PC-3 (cell line): Measurements from ENCODE around the gene KXD1.
"Not testable (repeated sequence)": the region's sequence is repeated elsewhere in the genome, so short reads cannot be mapped to it uniquely, and the experiment has no call there.

Experiments
- EZH2 ChIP-seq: fragments of 300-600 bp; sonication (generic); IDR thresholded peaks from one replicate; pipeline ENCODE4 v1.6.1; 2017; ENCODE audit warnings: antibody characterized with exemption, mild to moderate bottlenecking, low read length; ENCODE audit not compliant: unreplicated experiment
- EZH2phosphoT487 ChIP-seq: fragments of 300-600 bp; sonication (generic); IDR thresholded peaks from 2 replicates; pipeline ENCODE4 v1.6.1; 2018; ENCODE audit warnings: mild to moderate bottlenecking, antibody characterized with exemption, low read length, borderline replicate concordance
- TF ChIP-seq, protein P1 (sequence below): fragments of 300-600 bp; sonication (generic); conservative IDR thresholded peaks from 2 replicates; pipeline ENCODE4 v1.5.1; 2017; ENCODE audit warnings: antibody characterized with exemption, low read depth, mild to moderate bottlenecking, low read length

DNA sequence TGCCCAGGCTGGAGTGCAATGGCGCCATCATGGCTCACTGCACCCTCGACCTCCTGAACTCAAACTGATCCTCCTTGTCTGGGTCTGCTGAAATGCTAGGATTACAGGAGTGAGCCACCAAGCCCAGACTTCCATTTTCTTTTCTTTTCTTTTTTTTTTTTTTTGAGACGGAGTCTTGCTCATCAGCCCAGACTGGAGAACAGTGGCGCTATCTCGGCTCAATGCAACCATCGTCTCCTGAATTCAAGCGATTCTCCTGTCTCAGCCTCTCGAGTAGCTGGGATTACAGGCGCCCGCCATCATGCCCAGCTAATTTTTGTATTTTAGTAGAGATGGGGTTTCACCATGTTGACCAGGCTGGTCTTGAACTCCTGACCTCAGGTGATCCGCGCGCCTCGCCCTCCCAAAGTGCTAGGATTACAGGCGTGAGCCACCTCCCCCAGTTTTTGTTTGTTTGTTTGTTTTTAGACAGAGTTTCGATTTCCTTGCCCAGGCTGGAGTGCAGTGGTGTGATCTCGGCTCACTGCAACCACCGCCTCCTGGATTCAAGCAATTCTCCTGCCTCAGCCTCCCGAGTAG, 34.7 kb upstream of the KXD1 start:
- TF ChIP-seq, protein P1, sequence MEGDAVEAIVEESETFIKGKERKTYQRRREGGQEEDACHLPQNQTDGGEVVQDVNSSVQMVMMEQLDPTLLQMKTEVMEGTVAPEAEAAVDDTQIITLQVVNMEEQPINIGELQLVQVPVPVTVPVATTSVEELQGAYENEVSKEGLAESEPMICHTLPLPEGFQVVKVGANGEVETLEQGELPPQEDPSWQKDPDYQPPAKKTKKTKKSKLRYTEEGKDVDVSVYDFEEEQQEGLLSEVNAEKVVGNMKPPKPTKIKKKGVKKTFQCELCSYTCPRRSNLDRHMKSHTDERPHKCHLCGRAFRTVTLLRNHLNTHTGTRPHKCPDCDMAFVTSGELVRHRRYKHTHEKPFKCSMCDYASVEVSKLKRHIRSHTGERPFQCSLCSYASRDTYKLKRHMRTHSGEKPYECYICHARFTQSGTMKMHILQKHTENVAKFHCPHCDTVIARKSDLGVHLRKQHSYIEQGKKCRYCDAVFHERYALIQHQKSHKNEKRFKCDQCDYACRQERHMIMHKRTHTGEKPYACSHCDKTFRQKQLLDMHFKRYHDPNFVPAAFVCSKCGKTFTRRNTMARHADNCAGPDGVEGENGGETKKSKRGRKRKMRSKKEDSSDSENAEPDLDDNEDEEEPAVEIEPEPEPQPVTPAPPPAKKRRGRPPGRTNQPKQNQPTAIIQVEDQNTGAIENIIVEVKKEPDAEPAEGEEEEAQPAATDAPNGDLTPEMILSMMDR, result not testable (repeated sequence)
- TF ChIP-seq EZH2, EZH2phosphoT487: not testable (repeated sequence)
